Subcutaneous adipose tissue (tissue), 4 donors: ENCODE data around the gene CENPO. TPM values are rescaled to one million over a fixed set of nuclear protein-coding genes. Genes with fewer than 3 reads are reported as not detected.

Experiments
- total RNA-seq, 4 donors: library from RNA; depleted of rRNA; stranded (reverse); fragments of >200 nt; gene quantifications; one replicate each; pipeline ENCODE4 v1.1.0, GENCODE V29; 2016
- TF ChIP-seq, protein P1 (sequence below): fragments of 450-650 bp; IDR thresholded peaks from one replicate; pipeline ENCODE4 v1.5.1; 2016; ENCODE audit warnings: low read depth, mild to moderate bottlenecking, control low read depth, antibody characterized with exemption, moderate library complexity

CENPO gene
- total RNA-seq, 4 donors from 2014 or later, result 3.1 to 6.3 (median 4.7) TPM

- TF ChIP-seq, protein P1, sequence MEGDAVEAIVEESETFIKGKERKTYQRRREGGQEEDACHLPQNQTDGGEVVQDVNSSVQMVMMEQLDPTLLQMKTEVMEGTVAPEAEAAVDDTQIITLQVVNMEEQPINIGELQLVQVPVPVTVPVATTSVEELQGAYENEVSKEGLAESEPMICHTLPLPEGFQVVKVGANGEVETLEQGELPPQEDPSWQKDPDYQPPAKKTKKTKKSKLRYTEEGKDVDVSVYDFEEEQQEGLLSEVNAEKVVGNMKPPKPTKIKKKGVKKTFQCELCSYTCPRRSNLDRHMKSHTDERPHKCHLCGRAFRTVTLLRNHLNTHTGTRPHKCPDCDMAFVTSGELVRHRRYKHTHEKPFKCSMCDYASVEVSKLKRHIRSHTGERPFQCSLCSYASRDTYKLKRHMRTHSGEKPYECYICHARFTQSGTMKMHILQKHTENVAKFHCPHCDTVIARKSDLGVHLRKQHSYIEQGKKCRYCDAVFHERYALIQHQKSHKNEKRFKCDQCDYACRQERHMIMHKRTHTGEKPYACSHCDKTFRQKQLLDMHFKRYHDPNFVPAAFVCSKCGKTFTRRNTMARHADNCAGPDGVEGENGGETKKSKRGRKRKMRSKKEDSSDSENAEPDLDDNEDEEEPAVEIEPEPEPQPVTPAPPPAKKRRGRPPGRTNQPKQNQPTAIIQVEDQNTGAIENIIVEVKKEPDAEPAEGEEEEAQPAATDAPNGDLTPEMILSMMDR, result no peak
These were observed 32.9 kb downstream of the CENPO start for GRCh38 chr2:24825883-24826772.

DNA sequence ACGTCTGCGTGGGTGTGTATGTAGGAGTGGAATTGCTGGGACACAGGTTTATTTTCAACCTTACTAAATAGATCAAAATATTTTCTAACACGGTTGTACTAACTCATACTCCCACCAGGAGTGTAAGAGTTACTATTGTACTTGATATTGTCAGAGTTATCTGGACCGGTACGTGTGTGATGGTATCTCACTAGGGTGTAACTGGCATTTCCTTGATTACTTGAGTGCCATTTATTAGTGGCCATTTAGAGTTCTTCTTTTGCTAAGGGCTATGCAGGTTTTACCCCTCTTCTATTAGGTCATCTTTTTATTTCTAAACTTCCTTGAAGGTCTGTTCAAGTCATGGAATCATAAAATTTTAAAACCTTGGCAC, 33.5 kb downstream of the CENPO start:
- TF ChIP-seq, protein P1, result no peak

GRCh38 chr2:24827321-24828237, 34.4 kb downstream of the CENPO start:
- TF ChIP-seq, protein P1, result no peak

GRCh38 chr2:24828238-24828996, 35.2 kb downstream of the CENPO start:
- TF ChIP-seq, protein P1, result no peak

- TF ChIP-seq, protein P1, result no peak
These were observed 37.1 kb downstream of the CENPO start for GRCh38 chr2:24830351-24830750.

DNA sequence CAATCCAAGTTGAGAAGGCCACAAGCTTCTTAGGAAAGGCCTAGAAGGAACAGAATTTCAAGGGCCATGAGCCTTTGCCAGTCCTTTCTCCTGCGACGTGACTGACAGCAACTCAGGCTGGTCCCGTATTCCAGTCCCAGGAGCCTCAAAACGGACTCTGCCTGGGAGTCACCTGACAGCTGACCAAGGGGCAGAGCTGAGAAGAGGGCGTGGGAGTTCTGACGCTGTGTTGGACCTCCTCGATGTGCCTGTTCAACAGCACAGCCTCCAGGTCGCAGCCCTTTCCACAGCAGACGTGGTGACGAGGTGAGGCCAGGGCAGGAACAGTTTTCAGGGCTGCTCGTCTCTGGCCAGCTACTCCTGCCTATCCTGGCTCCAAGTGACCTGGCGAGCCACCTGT, 37.6 kb downstream of the CENPO start:
- TF ChIP-seq, protein P1, result no peak
